BJ (cell line): Measurements from ENCODE around the gene COL16A1. TPM values are rescaled to one million over a fixed set of nuclear protein-coding genes. Genes with fewer than 3 reads are reported as not detected.

Source experiments
- CTCF ChIA-PET: fragments of 350-600 bp; formaldehyde crosslinking; extraction: SDS; loops from one replicate; lab custom pipeline; 2021; ENCODE audit warnings: antibody characterized with exemption, inconsistent platforms; lab: Yijun Ruan, JAX
- POLR2A ChIA-PET: fragments of 300-600 bp; sonication (Branson Sonifier 250); formaldehyde crosslinking; extraction: SDS; loops from one replicate; lab custom pipeline; 2021; ENCODE audit warnings: antibody characterized with exemption; lab: Charles Lee
- DNase-seq: peaks from one replicate; pipeline ENCODE4 v3.0.0-alpha.2; 2011; ENCODE audit warnings: low read depth
- H3K27me3 ChIP-seq: 2 replicates; pipeline ENCODE4 v1.6.0; 2011; ENCODE audit warnings: low read length; ENCODE audit not compliant: control insufficient read depth, insufficient read depth
- H3K36me3 ChIP-seq: 2 replicates; pipeline ENCODE4 v1.5.1; 2011; ENCODE audit warnings: low read length; ENCODE audit not compliant: control insufficient read depth, insufficient read depth
- H3K4me3 ChIP-seq: 2 replicates; pipeline ENCODE4 v1.5.1; 2011; ENCODE audit warnings: low read depth, mild to moderate bottlenecking, control low read depth, low read length
- polyA plus RNA-seq: library from polyadenylated mRNA; depleted of rRNA; stranded (reverse); fragments of >200 nt; gene quantifications from 2 replicates; pipeline ENCODE4 v1.2.3, GENCODE V29; 2011
- TF ChIP-seq, protein P1 (sequence below): IDR thresholded peaks from 2 replicates; pipeline ENCODE4 v1.5.1; 2011; ENCODE audit warnings: low read depth, mild to moderate bottlenecking, control low read depth, inconsistent platforms, low read length, moderate library complexity; ENCODE audit not compliant: insufficient read depth

The COL16A1 gene
- polyA plus RNA-seq, 1 experiment, result 123 TPM

DNA sequence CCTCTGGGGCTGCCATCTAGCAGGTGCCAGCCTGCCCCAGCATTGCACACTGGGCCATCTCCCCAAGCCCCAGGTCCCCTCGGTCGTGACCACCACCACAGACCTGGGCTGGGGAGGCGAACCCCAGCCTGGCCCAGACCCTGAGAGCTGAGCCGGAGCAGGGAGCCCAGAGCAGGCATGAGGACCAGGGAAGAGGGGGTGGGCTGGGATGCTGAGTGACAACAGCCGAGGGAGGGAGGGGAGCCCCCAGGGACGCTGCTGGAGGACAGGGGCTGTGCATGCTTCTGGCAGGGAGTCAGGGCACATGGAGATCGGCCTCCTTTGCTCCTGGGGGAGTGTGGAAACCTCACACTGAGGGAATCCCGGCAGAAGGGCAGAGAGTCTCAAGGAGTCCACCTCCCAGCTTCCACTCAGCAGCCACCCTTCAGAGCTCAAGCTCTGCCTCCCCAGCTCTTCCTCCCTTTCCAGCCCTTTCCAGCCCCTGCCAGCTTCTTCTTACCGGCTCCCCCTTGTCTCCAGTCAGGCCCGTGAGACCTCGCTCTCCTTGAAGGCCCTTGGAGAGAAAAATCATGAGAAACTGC is 35.4 kb downstream of the COL16A1 start:
- Histone ChIP-seq H3K4me3 (no peak overlapping the region), H3K36me3 (peaks cover 41% of the 10 kb centered on the region), H3K27me3 (no peaks in the 10 kb centered on the region)
- ChIA-PET CTCF (interaction anchor here (1.2 to 5.4 kb wide), 5 partner anchors 11 to 120 kb away, joined by 3 to 46 read pairs (median 3); no protein-coding TSS in a partner anchor), POLR2A (no interaction called here)
- TF ChIP-seq, protein P1, sequence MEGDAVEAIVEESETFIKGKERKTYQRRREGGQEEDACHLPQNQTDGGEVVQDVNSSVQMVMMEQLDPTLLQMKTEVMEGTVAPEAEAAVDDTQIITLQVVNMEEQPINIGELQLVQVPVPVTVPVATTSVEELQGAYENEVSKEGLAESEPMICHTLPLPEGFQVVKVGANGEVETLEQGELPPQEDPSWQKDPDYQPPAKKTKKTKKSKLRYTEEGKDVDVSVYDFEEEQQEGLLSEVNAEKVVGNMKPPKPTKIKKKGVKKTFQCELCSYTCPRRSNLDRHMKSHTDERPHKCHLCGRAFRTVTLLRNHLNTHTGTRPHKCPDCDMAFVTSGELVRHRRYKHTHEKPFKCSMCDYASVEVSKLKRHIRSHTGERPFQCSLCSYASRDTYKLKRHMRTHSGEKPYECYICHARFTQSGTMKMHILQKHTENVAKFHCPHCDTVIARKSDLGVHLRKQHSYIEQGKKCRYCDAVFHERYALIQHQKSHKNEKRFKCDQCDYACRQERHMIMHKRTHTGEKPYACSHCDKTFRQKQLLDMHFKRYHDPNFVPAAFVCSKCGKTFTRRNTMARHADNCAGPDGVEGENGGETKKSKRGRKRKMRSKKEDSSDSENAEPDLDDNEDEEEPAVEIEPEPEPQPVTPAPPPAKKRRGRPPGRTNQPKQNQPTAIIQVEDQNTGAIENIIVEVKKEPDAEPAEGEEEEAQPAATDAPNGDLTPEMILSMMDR, result no peak
- DNase-seq, result no peak

- TF ChIP-seq, protein P1, result no peak
- H3K36me3 ChIP-seq, result peaks cover 47% of the 10 kb centered on the region
- H3K27me3 ChIP-seq, result no peaks in the 10 kb centered on the region
- CTCF ChIA-PET, result interaction anchor here (0.6 to 6.8 kb wide), 8 partner anchors 18 to 442 kb away, joined by 3 to 46 read pairs (median 6); no protein-coding TSS in a partner anchor
- no peak for DNase-seq
- no peak overlapping the region for H3K4me3 ChIP-seq
- POLR2A ChIA-PET, result no interaction called here
Measured at GRCh38 chr1:31667065-31667785, 36.6 kb downstream of the COL16A1 start.

- no peak for DNase-seq
- H3K36me3 ChIP-seq, result peaks cover 51% of the 10 kb centered on the region
- CTCF ChIA-PET, result interaction anchor here (0.6 to 6.8 kb wide), 9 partner anchors 19 to 443 kb away, joined by 3 to 46 read pairs (median 4); no protein-coding TSS in a partner anchor
- H3K27me3 ChIP-seq, result no peaks in the 10 kb centered on the region
- POLR2A ChIA-PET, result interaction anchor here (0.6 kb wide), 1 partner anchor 126 kb away, joined by 4 read pairs; no protein-coding TSS in a partner anchor
- no peak overlapping the region for H3K4me3 ChIP-seq
- TF ChIP-seq, protein P1, result no peak
Measured at GRCh38 chr1:31666263-31666963, 37.4 kb downstream of the COL16A1 start.

DNA sequence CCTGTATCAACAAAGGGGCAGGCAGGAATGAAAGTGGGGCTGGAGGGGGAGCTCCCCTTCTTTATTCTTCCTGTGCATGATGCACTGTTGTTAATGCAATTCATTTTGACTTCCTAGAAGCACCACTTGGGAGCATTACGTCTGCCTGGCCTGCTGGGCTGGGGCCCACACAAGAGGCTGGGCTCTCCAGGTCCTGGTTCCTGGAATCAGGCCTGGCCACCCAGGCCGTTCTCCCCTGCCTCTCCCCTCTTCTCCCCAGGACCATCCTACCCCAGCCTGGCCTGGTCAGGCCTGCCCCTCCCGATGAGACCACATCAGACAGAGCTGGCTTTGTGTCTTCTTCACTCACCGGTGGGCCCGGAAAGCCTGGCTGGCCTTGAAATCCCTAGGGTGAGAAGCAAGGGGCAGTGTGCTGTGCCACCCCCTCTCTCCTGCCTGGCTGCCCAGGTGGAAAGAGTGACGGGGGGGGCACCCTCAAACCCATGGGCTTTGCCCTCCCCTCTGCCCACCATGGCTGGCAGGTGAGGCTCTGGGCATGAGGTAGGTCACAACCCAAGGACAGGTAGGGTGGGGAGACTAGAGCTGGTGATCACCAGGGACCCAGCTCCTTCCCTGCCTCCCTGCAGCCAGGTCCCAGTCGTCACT is 38.5 kb downstream of the COL16A1 start:
- Histone ChIP-seq H3K27me3 (no peaks in the 10 kb centered on the region), H3K36me3 (peaks cover 53% of the 10 kb centered on the region), H3K4me3 (no peak overlapping the region)
- ChIA-PET POLR2A (no interaction called here), CTCF (interaction anchor here (1.1 to 6.8 kb wide), 11 partner anchors 10 to 299 kb away, joined by 3 to 46 read pairs (median 8); partner anchors contain the start of gene COL16A1)
- TF ChIP-seq, protein P1, result no peak
- no peak for DNase-seq
